D721Med (cell line): ENCODE results near the gene HECTD4.
A peak's percentile ranks its signal among the peaks of the same experiment; 100 is the strongest.

ENCODE experiments used
- DNase-seq: peaks from one replicate; pipeline ENCODE4 v3.0.0; 2011; ENCODE audit warnings: low spot score; ENCODE audit not compliant: insufficient read length
- FAIRE-seq: peaks from 2 replicates; lab custom pipeline; 2011; peaks lifted over from hg19 to GRCh38; lab: Jason Lieb, UNC
- CTCF ChIP-seq: IDR thresholded peaks from 2 replicates; pipeline ENCODE4 v1.5.1; 2012; ENCODE audit warnings: mild to moderate bottlenecking, control low read depth; ENCODE audit not compliant: insufficient read depth; ENCODE audit errors: missing control alignments

The HECTD4 gene

DNA sequence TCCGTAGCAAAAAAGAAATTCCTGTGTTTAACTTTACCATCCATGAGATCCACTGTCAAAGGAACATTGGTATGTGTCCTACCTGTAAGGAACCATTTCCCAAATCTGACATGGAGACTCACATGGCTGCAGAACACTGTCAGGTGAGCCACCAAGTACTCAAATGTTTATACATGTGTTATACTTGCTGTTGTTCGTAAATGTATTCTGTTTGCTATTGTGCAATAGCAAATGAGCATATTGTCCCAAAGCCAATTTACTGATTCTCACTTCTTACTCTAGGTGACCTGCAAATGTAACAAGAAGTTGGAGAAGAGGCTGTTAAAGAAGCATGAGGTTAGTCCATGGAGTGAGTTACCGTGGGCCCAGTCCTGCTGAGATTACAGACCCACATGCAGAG lies 247.5 kb downstream of the HECTD4 start:
- no peak for FAIRE-seq
- DNase-seq, result no peak
- TF ChIP-seq CTCF, result no peak

DNA sequence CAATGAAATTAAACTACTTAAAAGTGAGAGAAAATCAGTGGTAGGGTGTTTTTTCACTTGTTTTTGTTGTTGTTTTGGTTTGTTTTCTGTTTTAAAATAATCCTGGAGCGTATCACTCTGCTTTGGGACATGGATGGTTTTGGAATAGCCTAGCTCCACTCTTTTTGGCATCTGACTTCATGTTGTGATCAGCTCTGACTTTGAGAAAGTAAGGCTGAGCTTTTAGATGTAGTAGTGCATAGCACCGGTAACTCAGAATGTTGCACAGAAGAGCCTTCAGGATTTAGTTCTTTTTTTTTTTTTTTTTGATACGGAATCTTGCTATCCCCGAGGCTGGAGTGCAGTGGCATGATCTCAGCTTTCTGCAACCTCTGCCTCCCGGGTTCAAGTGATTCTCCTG lies 248.8 kb downstream of the HECTD4 start:
- no peak for FAIRE-seq
- DNase-seq, result no peak
- TF ChIP-seq CTCF, result no peak

DNA sequence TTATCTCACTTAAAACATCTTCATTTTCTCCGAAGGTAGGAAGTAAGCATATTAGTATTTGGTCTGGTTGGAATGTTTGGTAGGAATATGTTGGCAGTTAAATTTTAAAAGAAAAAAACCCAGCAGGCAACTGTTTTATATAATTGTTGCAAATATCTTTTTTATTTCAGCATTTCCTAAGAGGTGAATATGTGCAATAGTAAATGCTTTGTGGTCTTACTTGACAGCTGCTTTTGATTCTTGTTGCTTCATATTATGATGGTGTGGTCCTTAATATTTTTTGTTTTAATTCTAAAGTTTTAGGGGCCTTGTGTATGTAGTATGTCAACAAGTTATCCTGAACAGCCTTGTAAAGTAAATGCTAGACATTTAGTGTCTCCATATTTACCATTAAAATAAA lies 250.5 kb downstream of the HECTD4 start:
- no peak for FAIRE-seq
- no peak for TF ChIP-seq CTCF
- no peak for DNase-seq

GRCh38 chr12:112130441-112130998 lies 251.7 kb downstream of the HECTD4 start:
- no peak for TF ChIP-seq CTCF
- DNase-seq (no peak), FAIRE-seq (no peak)

DNA sequence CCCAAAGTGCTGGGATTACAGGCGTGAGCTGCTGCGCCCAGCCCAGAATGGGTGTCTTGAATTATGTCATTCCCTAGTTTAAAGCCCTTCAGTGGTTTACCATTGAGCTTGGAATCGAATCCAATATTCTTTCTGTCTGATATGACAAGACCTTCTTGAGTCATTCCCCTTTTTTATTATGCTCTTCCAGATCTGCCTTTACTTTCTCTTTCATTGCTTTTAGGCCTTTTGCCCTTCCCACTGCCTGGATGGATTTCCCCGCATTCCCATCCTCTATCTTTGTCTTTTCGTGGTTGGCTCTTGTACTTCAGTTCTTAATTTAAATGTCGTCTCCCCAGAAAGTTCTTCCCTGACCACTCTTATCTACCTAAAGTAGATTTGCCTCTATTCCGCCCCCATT lies 255.3 kb downstream of the HECTD4 start:
- DNase-seq, result no peak
- TF ChIP-seq CTCF, result no peak
- no peak for FAIRE-seq

DNA sequence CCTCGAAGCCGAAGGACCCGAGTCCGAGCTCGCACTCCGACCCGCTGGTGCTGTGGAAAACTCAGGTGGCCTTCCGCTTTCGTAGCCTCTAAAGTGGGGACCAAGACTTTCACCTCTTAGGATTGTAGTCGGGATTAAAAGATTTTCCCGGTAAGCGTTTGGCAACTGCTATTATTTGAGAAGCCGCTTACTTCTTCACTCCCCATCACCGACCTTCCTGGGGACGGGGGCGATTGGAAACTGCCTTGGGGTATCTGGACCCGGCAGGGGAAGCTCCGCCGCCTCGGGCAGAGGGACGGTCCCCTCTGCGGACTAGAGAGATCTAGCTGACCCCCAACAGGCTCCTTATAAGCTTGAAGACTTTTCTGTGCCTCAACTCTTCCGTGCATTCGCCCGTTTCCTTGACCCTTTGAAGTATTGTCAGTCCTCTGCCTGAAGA lies 256.2 kb downstream of the HECTD4 start:
- no peak for FAIRE-seq
- TF ChIP-seq CTCF, result no peak
- DNase-seq, result peak; percentile 37

DNA sequence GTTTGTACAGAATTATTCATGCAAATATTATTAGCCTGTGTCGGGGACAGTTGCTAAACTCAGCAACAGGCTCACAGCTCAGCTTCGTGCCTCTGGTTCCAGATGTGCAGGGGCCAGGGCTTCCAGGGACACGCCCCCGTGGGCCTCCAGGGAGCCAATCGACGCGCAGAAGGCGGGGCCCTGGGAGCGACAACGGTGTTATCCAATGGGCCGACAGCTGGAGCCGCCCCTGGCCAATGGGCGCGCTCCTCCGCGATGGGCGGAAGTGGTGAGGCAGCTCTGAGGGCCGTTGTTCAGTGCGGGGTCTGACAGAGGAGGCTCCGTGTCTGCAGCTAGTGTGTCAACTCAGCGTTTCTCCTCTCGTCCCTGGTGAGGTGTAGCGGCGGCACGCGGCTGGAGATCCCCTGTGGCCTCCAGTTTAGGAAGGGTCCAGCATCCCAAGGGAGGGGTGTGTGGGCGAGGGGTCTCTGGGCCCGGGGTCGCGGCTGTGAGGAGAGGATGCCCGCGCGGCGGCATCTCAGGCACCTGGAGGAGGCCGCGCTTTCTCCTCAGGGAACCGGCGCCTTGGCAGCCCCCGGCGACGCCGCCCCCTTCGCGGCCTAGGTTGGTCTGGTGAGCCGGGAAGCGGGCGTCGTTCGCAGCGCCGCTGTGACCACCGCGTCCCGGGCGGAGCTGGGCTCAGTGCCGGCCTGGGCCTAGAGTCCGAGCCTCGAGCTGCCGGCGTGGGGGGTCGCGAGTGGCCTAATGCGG lies 256.8 kb downstream of the HECTD4 start, which contains the start of gene TRAFD1:
TRAFD1 (plus strand) TSS at position 311 of the 750 bp plus-strand sequence. CDS start 4,963 bp downstream, outside the sequence.
- DNase-seq (peak; percentile 97), FAIRE-seq (no peak)
- no peak for TF ChIP-seq CTCF
